ENCODE data around the gene TMEM131L. TPM values are rescaled to one million over a fixed set of nuclear protein-coding genes. Genes with fewer than 3 reads are reported as not detected.
"Not testable (repeated sequence)": the region's sequence is repeated elsewhere in the genome, so short reads cannot be mapped to it uniquely, and the experiment has no call there.

Gene TMEM131L
- total RNA-seq, 1 experiment from 2014 or later, result 14.6 TPM

- Mint-ChIP-seq H3K27ac (no peak overlapping the region), H3K36me3 (ENCODE audit: insufficient read depth in 1 of 3, low read depth in 3 of 3) (peaks cover 9 to 12% (median 10%) of the 10 kb centered on the region in 3 experiments), H3K9me3 (peaks cover 23 to 25% of the 10 kb centered on the region in 2 experiments), H3K27me3 (ENCODE audit: low read depth) (peaks cover 7% of the 10 kb centered on the region), H3K4me1 (no peaks in the 10 kb centered on the region), H3K4me3 (no peak overlapping the region)
- no peak for DNase-seq
- no CpG with 5 or more reads among the region's 1 CpG for WGBS (ENCODE audit: extremely low coverage, insufficient read length, low lambda C conversion rate)
- H3K4me1 ChIP-seq (ENCODE audit: insufficient read depth, low read length), result no peaks in the 10 kb centered on the region
- no peaks in the 10 kb centered on the region for H3K23me2 ChIP-seq (ENCODE audit: insufficient read length, low read depth, low read length, poor library complexity, severe bottlenecking)
- no peak overlapping the region for H2AK5ac ChIP-seq (ENCODE audit: insufficient read length, low read length)
- H2AFZ ChIP-seq (ENCODE audit: low read length), result no peak overlapping the region
- no peak overlapping the region for H3K14ac ChIP-seq (ENCODE audit: insufficient read depth, low read length)
- H4K5ac ChIP-seq (ENCODE audit: insufficient read length, low read depth, low read length), result no peak overlapping the region
- H2BK120ac ChIP-seq (ENCODE audit: low read depth, low read length, poor library complexity, severe bottlenecking), result no peak overlapping the region
- H4K8ac ChIP-seq (replicated peaks; ENCODE audit: insufficient read length, low read depth, low read length), result no peak overlapping the region
- H2BK15ac ChIP-seq (ENCODE audit: low read depth, low read length), result no peak overlapping the region
- no peak overlapping the region for H4K91ac ChIP-seq (ENCODE audit: insufficient read length, low read depth, low read length)
- TF ChIP-seq CTCF (conservative IDR thresholded peaks at IDR 0.05), result no peak
- H2BK5ac ChIP-seq (ENCODE audit: insufficient read length, low read length), result no peak overlapping the region
- H3K27me3 ChIP-seq (ENCODE audit: insufficient read depth, low read length), result no peaks in the 10 kb centered on the region
- H2BK20ac ChIP-seq (ENCODE audit: low read depth, low read length, poor library complexity, severe bottlenecking), result no peak overlapping the region
- no peaks in the 10 kb centered on the region for H3K79me1 ChIP-seq (ENCODE audit: insufficient read depth, low read depth, low read length, poor library complexity, severe bottlenecking)
- no peak overlapping the region for H3K23ac ChIP-seq (ENCODE audit: insufficient read length, low read depth, low read length)
- no peaks in the 10 kb centered on the region for H3K79me2 ChIP-seq (ENCODE audit: insufficient read depth, low read length)
- H3K9ac ChIP-seq (ENCODE audit: extremely low read depth, insufficient read length, low read length), result no peak overlapping the region
- no peak overlapping the region for H3K18ac ChIP-seq (ENCODE audit: insufficient read length, low read depth, low read length)
- no peak overlapping the region for H3K56ac ChIP-seq (ENCODE audit: insufficient read length, low read depth, low read length)
- H3K9me3 ChIP-seq (ENCODE audit: control insufficient read depth, low read depth, low read length), result no peaks in the 10 kb centered on the region
- H3K4me2 ChIP-seq (ENCODE audit: insufficient read depth, insufficient read length, low read length), result no peak overlapping the region
- H3K4ac ChIP-seq (ENCODE audit: low read depth, low read length), result no peak overlapping the region
- H3T11ph ChIP-seq (ENCODE audit: low read length), result no peak overlapping the region
- H2BK12ac ChIP-seq (ENCODE audit: insufficient read length, low read depth, low read length), result no peak overlapping the region
- no peak overlapping the region for H3K27ac ChIP-seq (ENCODE audit: insufficient read length, low read depth, low read length)
- H4K20me1 ChIP-seq (ENCODE audit: control insufficient read depth, insufficient read depth, insufficient read length), result no peaks in the 10 kb centered on the region
Observed at GRCh38 chr4:153663667-153664066, 197.5 kb downstream of the TMEM131L start.

DNA sequence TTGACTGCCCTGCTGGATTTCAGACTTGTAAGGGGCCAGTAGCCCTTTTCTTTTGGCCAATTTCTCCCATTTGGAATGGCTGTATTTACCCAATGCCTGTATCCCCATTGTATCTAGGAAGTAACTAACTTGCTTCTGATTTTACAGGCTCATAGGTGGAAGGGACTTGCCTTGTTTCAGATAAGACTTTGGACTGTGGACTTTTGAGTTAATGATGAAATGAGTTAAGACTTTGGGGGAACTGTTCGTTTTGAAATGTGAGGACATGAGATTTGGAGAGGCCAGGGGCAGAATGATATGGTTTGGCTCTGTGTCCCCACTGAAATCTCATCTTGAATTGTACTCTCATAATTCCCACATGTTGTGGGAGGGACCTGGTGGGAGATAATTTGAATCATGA, 200.3 kb downstream of the TMEM131L start:
- H3K9ac ChIP-seq (ENCODE audit: extremely low read depth, insufficient read length, low read length); H3K9me3 ChIP-seq (ENCODE audit: control insufficient read depth, low read depth, low read length); H3K27me3 ChIP-seq (ENCODE audit: insufficient read depth, low read length); H3K56ac ChIP-seq (ENCODE audit: insufficient read length, low read depth, low read length); H3K4me3 Mint-ChIP-seq; H3K79me1 ChIP-seq (ENCODE audit: insufficient read depth, low read depth, low read length, poor library complexity, severe bottlenecking); H3K27me3 Mint-ChIP-seq (ENCODE audit: low read depth); H3K4me2 ChIP-seq (ENCODE audit: insufficient read depth, insufficient read length, low read length); H4K20me1 ChIP-seq (ENCODE audit: control insufficient read depth, insufficient read depth, insufficient read length); H3K27ac Mint-ChIP-seq; H2BK120ac ChIP-seq (ENCODE audit: low read depth, low read length, poor library complexity, severe bottlenecking); H3K18ac ChIP-seq (ENCODE audit: insufficient read length, low read depth, low read length); H3K14ac ChIP-seq (ENCODE audit: insufficient read depth, low read length); H3K4me1 ChIP-seq (ENCODE audit: insufficient read depth, low read length); H2BK12ac ChIP-seq (ENCODE audit: insufficient read length, low read depth, low read length); H3K27ac ChIP-seq (ENCODE audit: insufficient read length, low read depth, low read length); H2BK15ac ChIP-seq (ENCODE audit: low read depth, low read length); H3K23ac ChIP-seq (ENCODE audit: insufficient read length, low read depth, low read length); H2AFZ ChIP-seq (ENCODE audit: low read length); H3K4me1 Mint-ChIP-seq; H3K23me2 ChIP-seq (ENCODE audit: insufficient read length, low read depth, low read length, poor library complexity, severe bottlenecking); DNase-seq; H2BK20ac ChIP-seq (ENCODE audit: low read depth, low read length, poor library complexity, severe bottlenecking); H4K5ac ChIP-seq (ENCODE audit: insufficient read length, low read depth, low read length); H3K4ac ChIP-seq (ENCODE audit: low read depth, low read length); H2BK5ac ChIP-seq (ENCODE audit: insufficient read length, low read length); H3T11ph ChIP-seq (ENCODE audit: low read length); H3K79me2 ChIP-seq (ENCODE audit: insufficient read depth, low read length); H2AK5ac ChIP-seq (ENCODE audit: insufficient read length, low read length); H4K91ac ChIP-seq (ENCODE audit: insufficient read length, low read depth, low read length); H4K8ac ChIP-seq (replicated peaks; ENCODE audit: insufficient read length, low read depth, low read length): not testable (repeated sequence)
- peaks cover 25% of the 10 kb centered on the region in 2 experiments for H3K9me3 Mint-ChIP-seq
- no CpG with 5 or more reads among the region's 1 CpG for WGBS (ENCODE audit: extremely low coverage, insufficient read length, low lambda C conversion rate)
- peaks cover 9 to 12% (median 10%) of the 10 kb centered on the region in 3 experiments for H3K36me3 Mint-ChIP-seq (ENCODE audit: insufficient read depth in 1 of 3, low read depth in 3 of 3)

All from H9 (cell line).